HepG2 (cell line): ENCODE results near the gene ACAP2.

Source experiments
- NFE2 ChIP-seq: sonication (generic); formaldehyde crosslinking; IDR thresholded peaks from 2 replicates; pipeline ENCODE4 v1.4.0; 2020; ENCODE audit warnings: missing genetic modification reagents
- NFIC ChIP-seq: IDR thresholded peaks from 2 replicates; pipeline ENCODE4 v1.6.1; 2012; ENCODE audit warnings: mild to moderate bottlenecking, low read length, inconsistent platforms
- REL ChIP-seq: sonication (generic); formaldehyde crosslinking; conservative IDR thresholded peaks from 2 replicates; pipeline ENCODE4 v1.8.0; 2022; ENCODE audit warnings: mild to moderate bottlenecking, missing genetic modification reagents, moderate library complexity
- TF ChIP-seq, protein P1 (sequence below): sonication (generic); formaldehyde crosslinking; conservative IDR thresholded peaks from 2 replicates; pipeline ENCODE4 v1.8.1; 2023; ENCODE audit warnings: missing genetic modification reagents

DNA sequence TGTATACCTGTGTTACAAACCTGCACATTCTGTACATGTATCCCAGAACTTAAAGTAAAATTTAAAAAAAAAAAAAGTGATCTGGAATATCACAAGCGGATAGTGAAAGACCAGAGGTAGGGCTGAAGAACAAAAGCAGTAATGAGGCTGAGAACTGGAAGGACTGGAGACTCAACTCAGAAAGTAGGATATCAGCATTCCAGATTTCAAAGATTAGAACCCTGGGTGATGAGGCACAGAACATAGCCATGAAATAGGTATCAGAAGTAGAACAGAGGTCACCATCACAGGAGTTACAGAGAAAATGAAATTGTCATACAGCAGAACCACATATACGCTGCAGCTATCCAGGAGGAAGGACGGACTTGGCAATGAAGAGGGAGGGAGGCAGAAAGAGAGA lies 56.1 kb downstream of the ACAP2 start:
- TF ChIP-seq, protein P1, sequence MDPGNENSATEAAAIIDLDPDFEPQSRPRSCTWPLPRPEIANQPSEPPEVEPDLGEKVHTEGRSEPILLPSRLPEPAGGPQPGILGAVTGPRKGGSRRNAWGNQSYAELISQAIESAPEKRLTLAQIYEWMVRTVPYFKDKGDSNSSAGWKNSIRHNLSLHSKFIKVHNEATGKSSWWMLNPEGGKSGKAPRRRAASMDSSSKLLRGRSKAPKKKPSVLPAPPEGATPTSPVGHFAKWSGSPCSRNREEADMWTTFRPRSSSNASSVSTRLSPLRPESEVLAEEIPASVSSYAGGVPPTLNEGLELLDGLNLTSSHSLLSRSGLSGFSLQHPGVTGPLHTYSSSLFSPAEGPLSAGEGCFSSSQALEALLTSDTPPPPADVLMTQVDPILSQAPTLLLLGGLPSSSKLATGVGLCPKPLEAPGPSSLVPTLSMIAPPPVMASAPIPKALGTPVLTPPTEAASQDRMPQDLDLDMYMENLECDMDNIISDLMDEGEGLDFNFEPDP (CRISPR knock-in tag): no peak
- TF ChIP-seq NFE2 (CRISPR knock-in tag) (no peak), NFIC (no peak), REL (CRISPR knock-in tag) (no peak)
